Suprapubic skin (tissue), 4 donors: ENCODE data around the gene EXOC3. TPM values are rescaled to one million over a fixed set of nuclear protein-coding genes. Genes with fewer than 3 reads are reported as not detected.
"Not testable (repeated sequence)": the region's sequence is repeated elsewhere in the genome, so short reads cannot be mapped to it uniquely, and the experiment has no call there.

Source experiments
- DNase-seq, 2 donors: peaks; one replicate each; pipeline ENCODE4 v3.0.0-alpha.2; 2019; ENCODE audit warnings: low spot score in 2 of 2
- H3K27ac ChIP-seq: fragments of 200-600 bp; sonication (generic); one replicate; pipeline ENCODE4 v1.5.1; 2019
- H3K27me3 ChIP-seq: fragments of 200-600 bp; sonication (generic); one replicate; pipeline ENCODE4 v1.5.1; 2019
- H3K36me3 ChIP-seq: fragments of 200-600 bp; sonication (generic); one replicate; pipeline ENCODE4 v1.5.1; 2019
- H3K4me1 ChIP-seq: fragments of 200-600 bp; sonication (generic); one replicate; pipeline ENCODE4 v1.5.1; 2019
- H3K4me3 ChIP-seq: fragments of 200-600 bp; sonication (generic); one replicate; pipeline ENCODE4 v1.5.1; 2019; ENCODE audit warnings: mild to moderate bottlenecking
- H3K9me3 ChIP-seq: fragments of 200-600 bp; sonication (generic); one replicate; pipeline ENCODE4 v1.5.1; 2019
- CTCF ChIP-seq, 2 donors: fragments of 200-600 bp in 1 of 2; fragments of 450-650 bp in 1 of 2; sonication (generic) in 1 of 2; IDR thresholded peaks; one replicate each; pipeline ENCODE4 v1.5.1; 2016 to 2019; ENCODE audit warnings: antibody characterized with exemption in 2 of 2, mild to moderate bottlenecking in 1 of 2, moderate library complexity in 1 of 2
- EP300 ChIP-seq: sonication (generic); formaldehyde crosslinking; IDR thresholded peaks from one replicate; pipeline ENCODE4 v1.6.1; 2017; ENCODE audit warnings: antibody characterized with exemption
- POLR2A ChIP-seq, 2 donors: fragments of 450-650 bp; IDR thresholded peaks; one replicate each; pipeline ENCODE4 v1.6.1; 2017; ENCODE audit warnings: antibody characterized with exemption in 2 of 2, mild to moderate bottlenecking in 2 of 2, moderate library complexity in 2 of 2
- POLR2AphosphoS5 ChIP-seq, 3 donors: sonication (generic); formaldehyde crosslinking; IDR thresholded peaks; one replicate each; pipeline ENCODE4 v1.6.1; 2017; ENCODE audit warnings: antibody characterized with exemption in 3 of 3
- WGBS: methylation state at CpG from one replicate; pipeline ENCODE4 v1.1.5; 2018; 5-methylcytosine and 5-hydroxymethylcytosine counted together
- total RNA-seq, 4 donors: library from RNA; depleted of rRNA; stranded (reverse); fragments of >200 nt; gene quantifications; one replicate each; pipeline ENCODE4 v1.1.0, GENCODE V29; 2016

The EXOC3 gene
- total RNA-seq, 4 donors from 2014 or later, result 68.9 to 199 (median 83.4) TPM

DNA sequence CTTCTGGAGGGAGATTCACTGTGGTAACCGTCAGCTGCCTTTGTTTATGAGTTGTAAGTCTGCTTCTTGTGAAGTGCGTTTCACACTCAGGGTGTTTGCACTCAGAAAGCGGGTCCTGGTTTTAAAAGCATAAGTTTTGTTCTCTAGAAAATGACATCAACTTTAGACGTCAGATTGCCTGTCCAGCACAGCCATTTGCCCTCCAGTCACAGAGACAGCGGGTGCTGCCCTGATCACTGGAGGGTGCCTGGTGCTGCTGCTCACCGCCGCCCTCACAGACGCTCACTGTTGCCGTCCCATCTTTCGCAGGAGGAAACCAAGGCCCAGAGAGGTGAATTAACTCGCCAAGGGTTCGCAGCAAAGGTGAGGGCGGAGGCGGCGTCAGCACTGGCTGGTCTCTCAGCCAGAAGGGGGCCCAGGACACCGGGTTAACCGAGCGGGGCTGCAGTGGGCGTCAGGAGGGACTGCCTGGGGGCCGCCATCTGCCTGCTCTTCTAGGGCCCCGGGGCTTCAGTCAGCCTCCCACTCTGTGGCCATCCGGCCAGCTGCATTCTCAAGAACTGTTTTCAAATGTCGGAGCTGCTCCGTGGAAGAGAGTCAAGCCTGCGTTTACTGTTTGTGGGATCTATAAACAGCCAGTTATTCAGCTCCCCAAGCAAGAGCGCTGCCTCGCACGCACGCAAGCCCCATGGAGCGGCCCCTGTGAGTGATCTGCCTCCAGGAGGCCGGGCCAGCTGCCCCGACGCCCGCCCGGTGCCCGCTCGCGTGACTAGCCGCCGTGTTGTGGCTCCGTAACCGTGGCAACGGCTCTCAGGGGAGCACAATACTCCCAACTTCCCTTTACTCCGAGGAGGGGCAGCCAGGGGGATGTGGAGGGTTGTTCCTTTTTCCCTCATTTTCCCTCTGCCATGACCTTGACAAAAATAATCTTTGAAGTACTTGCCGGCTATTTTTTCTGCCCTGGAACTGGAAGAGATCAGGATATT lies 43.4 kb upstream of the EXOC3 start:
- Histone ChIP-seq H3K27ac (peak overlapping the region; percentile 77), H3K27me3 (peaks cover 5% of the 10 kb centered on the region), H3K9me3 (no peaks in the 10 kb centered on the region), H3K4me3 (peak overlapping the region; percentile 26), H3K36me3 (no peaks in the 10 kb centered on the region), H3K4me1 (peaks cover 17% of the 10 kb centered on the region)
- peak in 2 of 3 donors; percentile 42 to 78 for TF ChIP-seq POLR2AphosphoS5 (IDR thresholded peaks at IDR 0.05)
- peak in 1 of 2 donors; percentile 41 for TF ChIP-seq POLR2A (IDR thresholded peaks at IDR 0.05)
- no peak for TF ChIP-seq EP300
- no peak for TF ChIP-seq CTCF (IDR thresholded peaks at IDR 0.05)
- WGBS, result 21% methylated on average over 41 of the region's 45 CpGs
- DNase-seq, result peak; percentile 92 to 95

DNA sequence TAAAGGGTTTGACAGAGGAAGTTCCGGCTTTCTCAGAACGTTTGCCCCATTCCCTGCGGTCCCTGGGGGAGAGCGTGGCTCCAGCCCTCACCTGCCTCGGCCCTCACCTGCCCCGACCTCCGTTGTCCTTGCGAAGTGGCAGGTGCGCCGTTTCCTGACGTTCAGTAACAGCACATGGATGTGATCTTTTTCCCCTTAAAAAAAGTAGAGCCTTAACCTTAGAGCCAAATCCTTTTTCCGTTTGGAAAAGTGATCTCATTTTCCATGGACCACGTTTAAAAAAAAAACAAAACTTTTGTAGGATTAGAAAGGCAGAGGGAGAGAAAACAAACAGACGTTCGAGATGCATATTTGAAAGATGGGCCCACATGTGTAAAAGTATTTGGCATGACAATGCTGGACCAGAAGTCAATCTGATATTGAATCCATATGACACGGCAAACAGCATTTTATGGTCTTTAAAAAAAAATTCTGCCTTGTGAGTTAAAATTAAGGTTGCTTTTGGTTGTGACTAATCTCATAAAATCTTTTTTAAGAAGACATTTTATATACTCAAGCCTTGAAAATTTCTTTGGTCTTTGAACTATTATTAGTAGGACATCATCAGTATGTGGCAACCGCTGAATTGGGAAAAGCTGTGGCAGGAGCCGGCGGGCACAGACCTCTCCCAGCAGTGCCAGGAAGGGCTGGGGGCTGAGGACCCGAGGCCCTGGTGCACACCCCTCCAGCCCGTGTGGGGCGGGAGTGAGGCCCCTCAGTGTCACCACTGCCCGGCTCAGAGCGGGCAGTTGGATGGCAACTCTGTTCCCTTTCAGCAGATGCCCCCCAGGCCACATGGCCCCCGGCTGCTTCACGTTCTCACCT lies 42.5 kb upstream of the EXOC3 start:
- Histone ChIP-seq H3K9me3 (no peaks in the 10 kb centered on the region), H3K27me3 (peaks cover 5% of the 10 kb centered on the region), H3K36me3 (no peaks in the 10 kb centered on the region), H3K4me1 (peaks cover 17% of the 10 kb centered on the region), H3K27ac (peak overlapping the region; percentile 77), H3K4me3 (peak overlapping the region; percentile 26)
- 33% methylated on average over 25 of the region's 26 CpGs for WGBS
- DNase-seq, result peak; percentile 63 to 66
- TF ChIP-seq EP300 (no peak), CTCF (IDR thresholded peaks at IDR 0.05) (no peak), POLR2AphosphoS5 (IDR thresholded peaks at IDR 0.05) (no peak), POLR2A (IDR thresholded peaks at IDR 0.05) (no peak)

DNA sequence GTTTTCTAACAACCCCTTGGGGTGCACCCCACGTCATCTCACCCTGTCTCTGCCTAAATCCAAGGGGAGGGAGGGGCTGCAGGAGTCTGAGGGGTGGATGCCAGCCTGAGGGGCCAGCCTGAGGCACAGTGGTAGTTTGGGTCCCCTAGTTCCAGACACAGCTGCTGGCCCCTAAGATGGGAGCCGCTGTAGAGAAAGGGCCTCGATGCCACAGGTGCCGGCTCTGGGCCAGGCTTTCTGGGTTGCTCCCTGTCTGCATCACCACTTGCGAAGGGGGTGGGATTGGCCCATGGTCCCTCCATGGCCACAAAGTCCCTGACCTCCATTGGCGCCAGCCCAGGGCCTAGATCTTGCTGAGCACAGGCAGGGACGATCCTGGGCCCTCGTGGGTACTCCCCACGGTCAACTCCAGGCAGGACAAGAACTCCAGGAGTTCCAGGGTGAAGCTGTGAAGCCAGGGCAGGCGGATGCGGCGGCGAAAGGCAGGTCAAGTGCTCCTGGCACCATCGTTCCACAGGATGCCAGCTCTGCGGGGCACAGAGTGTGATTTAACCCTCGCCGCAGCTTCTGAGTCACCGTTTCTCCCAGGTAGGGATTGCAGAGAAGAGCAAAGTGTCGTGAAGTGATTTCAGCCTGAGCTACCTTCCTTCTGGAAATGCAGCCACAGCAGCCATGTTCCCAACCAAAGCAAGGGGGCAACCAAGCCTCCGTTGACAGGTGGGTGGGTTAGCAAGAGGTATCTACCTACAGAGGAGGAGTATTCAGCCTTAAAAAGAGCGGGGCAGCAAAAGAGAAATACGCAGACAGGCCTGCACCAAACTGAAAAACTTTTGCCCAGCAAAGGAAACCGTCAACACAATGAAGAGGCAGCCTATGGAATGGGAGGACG lies 41.6 kb upstream of the EXOC3 start:
- H3K27ac ChIP-seq, result peak overlapping the region; percentile 29

DNA sequence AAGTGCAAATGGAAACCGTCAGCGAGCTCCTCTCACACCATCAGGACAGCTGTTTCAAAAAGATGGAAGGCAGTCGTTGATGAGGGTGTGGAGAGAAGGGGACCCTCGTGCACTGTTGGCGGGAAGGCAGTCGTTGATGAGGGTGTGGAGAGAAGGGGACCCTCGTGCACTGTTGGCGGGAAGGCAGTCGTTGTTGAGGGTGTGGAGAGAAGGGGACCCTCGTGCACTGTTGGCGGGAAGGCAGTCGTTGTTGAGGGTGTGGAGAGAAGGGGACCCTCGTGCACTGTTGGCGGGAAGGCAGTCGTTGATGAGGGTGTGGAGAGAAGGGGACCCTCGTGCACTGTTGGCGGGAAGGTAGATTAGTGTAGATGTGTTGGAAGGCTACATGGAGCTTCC lies 40.8 kb upstream of the EXOC3 start:
- not testable (repeated sequence) for H3K4me3 ChIP-seq, H3K36me3 ChIP-seq, DNase-seq, H3K9me3 ChIP-seq, H3K27ac ChIP-seq, H3K27me3 ChIP-seq
- peaks cover 17% of the 10 kb centered on the region for H3K4me1 ChIP-seq
- WGBS, result 92% methylated on average over 17 of the region's 17 CpGs

More for the DNA sequence above, 41.6 kb upstream of the EXOC3 start:
- TF ChIP-seq POLR2A (IDR thresholded peaks at IDR 0.05) (no peak), CTCF (IDR thresholded peaks at IDR 0.05) (no peak), EP300 (no peak), POLR2AphosphoS5 (IDR thresholded peaks at IDR 0.05) (no peak)
- DNase-seq, result peak; percentile 68 to 77
- Histone ChIP-seq H3K36me3 (no peaks in the 10 kb centered on the region), H3K27me3 (peaks cover 8% of the 10 kb centered on the region), H3K9me3 (no peaks in the 10 kb centered on the region), H3K4me1 (peaks cover 17% of the 10 kb centered on the region), H3K4me3 (no peak overlapping the region)
- WGBS, result 86% methylated on average over 22 of the region's 24 CpGs
